Peyer's patch (tissue), 4 donors: ENCODE measurements around the gene ANKRD13D. TPM values are rescaled to one million over a fixed set of nuclear protein-coding genes. Genes with fewer than 3 reads are reported as not detected.

ENCODE experiments used
- DNase-seq, 3 donors: peaks; one replicate each; pipeline ENCODE4 v3.0.0-alpha.2; 2017 to 2019
- H3K27ac ChIP-seq, 4 donors: fragments of 200-600 bp; sonication (generic); one replicate each; pipeline ENCODE4 v1.5.1; 2016 to 2019
- H3K27me3 ChIP-seq, 2 donors: fragments of 200-600 bp; sonication (generic); one replicate each; pipeline ENCODE4 v1.5.1; 2019
- H3K36me3 ChIP-seq, 3 donors: fragments of 200-600 bp; sonication (generic); one replicate each; pipeline ENCODE4 v1.5.1; 2016 to 2019
- H3K4me1 ChIP-seq, 4 donors: fragments of 200-600 bp; sonication (generic); one replicate each; pipeline ENCODE4 v1.5.1; 2016 to 2019
- H3K4me3 ChIP-seq, 4 donors: fragments of 200-600 bp; sonication (generic); 1 replicate in 3 of 4; 2 replicates in 1 of 4; pipeline ENCODE4 v1.5.1; 2016 to 2019; ENCODE audit warnings: mild to moderate bottlenecking in 1 of 4
- H3K9me3 ChIP-seq, 4 donors: fragments of 200-600 bp; sonication (generic); one replicate each; pipeline ENCODE4 v1.5.1; 2016 to 2019; ENCODE audit warnings: mild to moderate bottlenecking in 1 of 4
- POLR2A ChIP-seq, 2 donors: fragments of 450-650 bp; IDR thresholded peaks; one replicate each; pipeline ENCODE4 v1.5.1; 2017; ENCODE audit warnings: antibody characterized with exemption in 2 of 2, mild to moderate bottlenecking in 2 of 2, moderate library complexity in 2 of 2
- total RNA-seq, 4 donors: library from RNA; depleted of rRNA; stranded (reverse); fragments of >200 nt; gene quantifications; one replicate each; pipeline ENCODE4 v1.1.0, GENCODE V29; 2016
- TF ChIP-seq, protein P1 (sequence below), 6 experiments: fragments of 450-650 bp in 4 of 6; fragments of 200-600 bp in 2 of 6; sonication (generic) in 1 of 6; IDR thresholded peaks; one replicate each; pipeline ENCODE4 v1.5.1; 2017 to 2019; ENCODE audit warnings: antibody characterized with exemption in 6 of 6, mild to moderate bottlenecking in 3 of 6, moderate library complexity in 1 of 6

ANKRD13D gene
- total RNA-seq, 4 donors from 2014 or later = 25.4 to 97.4 (median 41.5) TPM

DNA sequence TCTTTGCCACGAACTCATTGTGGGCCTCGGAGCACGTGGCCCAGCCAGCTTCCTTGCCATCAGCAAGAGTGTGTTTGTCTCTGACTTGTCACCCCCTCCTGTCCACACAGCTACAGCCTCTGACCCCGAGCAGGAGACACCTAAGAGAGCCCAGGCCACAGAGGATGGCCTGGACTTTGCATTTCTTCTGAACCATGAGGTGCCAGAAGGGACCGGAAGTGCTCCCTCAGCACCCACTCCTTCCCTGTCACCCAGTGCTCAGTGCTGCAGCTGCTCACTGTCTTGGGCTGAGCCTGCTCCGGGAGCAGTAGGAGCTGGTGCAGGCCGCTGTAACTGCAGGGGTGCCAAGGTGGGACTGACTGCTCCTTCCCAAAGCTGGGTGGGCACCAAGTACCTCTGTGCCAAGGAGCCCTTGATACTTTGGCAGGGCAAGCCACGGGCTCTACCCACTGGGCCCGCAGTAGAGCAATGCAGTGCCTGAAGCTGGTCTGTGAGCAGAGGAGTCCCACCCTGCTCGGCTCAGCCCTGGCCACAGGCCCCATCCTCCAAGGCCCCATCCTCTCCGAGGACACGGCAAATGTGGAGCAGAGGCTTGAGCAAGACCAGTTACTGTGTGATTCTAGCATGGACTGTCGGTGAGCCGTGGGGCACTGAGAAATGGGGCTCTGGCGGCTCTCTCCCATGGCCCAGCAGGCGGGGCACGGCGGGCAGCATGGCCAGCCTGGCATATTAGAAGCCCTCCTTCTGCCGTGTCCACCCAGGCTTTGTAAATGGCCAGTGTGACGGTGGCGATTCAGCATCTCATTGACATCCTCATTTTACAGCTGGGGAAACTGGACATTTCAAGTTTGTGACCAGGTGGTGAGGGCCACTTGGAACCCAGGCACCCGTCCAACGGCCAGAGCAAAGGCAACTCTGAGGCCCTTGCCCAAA lies 16.5 kb upstream of the ANKRD13D start:
- no peaks in the 10 kb centered on the region for H3K9me3 ChIP-seq
- peak overlapping the region in 3 of 4 donors; percentile 7 to 92 (median 12) for H3K4me3 ChIP-seq
- DNase-seq = peak; percentile 49 to 64 (median 62)
- H3K27ac ChIP-seq = peak overlapping the region; percentile 57 to 100 (median 84)
- H3K27me3 ChIP-seq = no peaks in the 10 kb centered on the region
- TF ChIP-seq POLR2A (IDR thresholded peaks at IDR 0.05) = no peak
- TF ChIP-seq, protein P1, sequence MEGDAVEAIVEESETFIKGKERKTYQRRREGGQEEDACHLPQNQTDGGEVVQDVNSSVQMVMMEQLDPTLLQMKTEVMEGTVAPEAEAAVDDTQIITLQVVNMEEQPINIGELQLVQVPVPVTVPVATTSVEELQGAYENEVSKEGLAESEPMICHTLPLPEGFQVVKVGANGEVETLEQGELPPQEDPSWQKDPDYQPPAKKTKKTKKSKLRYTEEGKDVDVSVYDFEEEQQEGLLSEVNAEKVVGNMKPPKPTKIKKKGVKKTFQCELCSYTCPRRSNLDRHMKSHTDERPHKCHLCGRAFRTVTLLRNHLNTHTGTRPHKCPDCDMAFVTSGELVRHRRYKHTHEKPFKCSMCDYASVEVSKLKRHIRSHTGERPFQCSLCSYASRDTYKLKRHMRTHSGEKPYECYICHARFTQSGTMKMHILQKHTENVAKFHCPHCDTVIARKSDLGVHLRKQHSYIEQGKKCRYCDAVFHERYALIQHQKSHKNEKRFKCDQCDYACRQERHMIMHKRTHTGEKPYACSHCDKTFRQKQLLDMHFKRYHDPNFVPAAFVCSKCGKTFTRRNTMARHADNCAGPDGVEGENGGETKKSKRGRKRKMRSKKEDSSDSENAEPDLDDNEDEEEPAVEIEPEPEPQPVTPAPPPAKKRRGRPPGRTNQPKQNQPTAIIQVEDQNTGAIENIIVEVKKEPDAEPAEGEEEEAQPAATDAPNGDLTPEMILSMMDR (IDR thresholded peaks at IDR 0.05) = no peak
- peaks cover 0 to 21% (median 0%) of the 10 kb centered on the region in 3 donors for H3K36me3 ChIP-seq
- peaks cover 27 to 100% (median 95%) of the 10 kb centered on the region in 4 donors for H3K4me1 ChIP-seq

DNA sequence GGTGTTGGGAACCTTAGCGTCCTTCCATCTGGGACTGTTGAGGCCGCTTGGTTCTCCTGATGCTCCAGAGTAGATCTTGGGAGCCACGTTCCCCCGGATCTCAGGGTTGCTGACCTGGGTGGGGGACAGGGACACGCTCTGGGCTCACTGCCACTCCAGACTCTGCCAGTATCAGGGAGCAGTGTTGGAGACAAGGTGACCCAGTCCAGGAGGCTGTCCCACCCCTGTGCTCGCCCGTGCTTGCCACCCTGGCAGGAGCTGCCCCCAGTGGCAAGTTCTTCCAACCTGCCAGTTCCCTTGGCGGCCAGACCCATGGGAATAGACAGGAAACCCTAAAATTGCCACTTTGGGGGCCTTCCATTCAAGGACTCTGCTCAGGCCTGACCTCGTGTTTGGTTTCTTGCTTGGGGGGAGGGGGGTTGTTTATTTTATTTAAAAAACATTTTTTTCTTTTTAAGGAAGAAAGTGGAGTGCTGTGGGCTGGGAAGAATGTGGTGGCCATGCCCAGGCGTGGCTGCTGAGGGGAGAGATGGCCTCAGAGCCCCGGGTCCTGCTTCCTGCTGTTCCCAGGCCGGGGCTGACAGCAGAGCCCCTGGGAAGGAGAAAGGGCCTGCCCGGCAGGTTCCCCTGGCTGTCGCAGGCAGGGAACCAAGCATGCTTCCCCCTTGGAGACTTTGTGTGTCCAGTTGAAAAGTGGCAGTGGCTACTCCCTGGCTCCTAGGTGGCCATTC lies 15.7 kb upstream of the ANKRD13D start:
- no peaks in the 10 kb centered on the region for H3K27me3 ChIP-seq
- peak overlapping the region in 2 of 4 donors; percentile 4 to 92 for H3K4me3 ChIP-seq
- no peaks in the 10 kb centered on the region for H3K9me3 ChIP-seq
- H3K27ac ChIP-seq = peak overlapping the region; percentile 57 to 100 (median 84)
- DNase-seq = peak; percentile 47 to 62 (median 51)
- H3K36me3 ChIP-seq = peaks cover 0 to 26% (median 0%) of the 10 kb centered on the region in 3 donors
- peaks cover 22 to 100% (median 96%) of the 10 kb centered on the region in 4 donors for H3K4me1 ChIP-seq
- TF ChIP-seq, protein P1 (IDR thresholded peaks at IDR 0.05) = no peak
- no peak for TF ChIP-seq POLR2A (IDR thresholded peaks at IDR 0.05)

GRCh38 chr11:67274768-67275605 lies 14.1 kb upstream of the ANKRD13D start:
- Histone ChIP-seq H3K4me3 (peak overlapping the region in 1 of 4 donors; percentile 0), H3K36me3 (peaks cover 0 to 36% (median 0%) of the 10 kb centered on the region in 3 donors), H3K27me3 (no peaks in the 10 kb centered on the region), H3K9me3 (no peaks in the 10 kb centered on the region), H3K4me1 (peaks cover 12 to 96% (median 91%) of the 10 kb centered on the region in 4 donors), H3K27ac (peak overlapping the region; percentile 83 to 100 (median 90))
- TF ChIP-seq, protein P1 (IDR thresholded peaks at IDR 0.05) = no peak
- no peak for TF ChIP-seq POLR2A (IDR thresholded peaks at IDR 0.05)
- DNase-seq = peak in 2 of 3 donors; percentile 46 to 49

- no peaks in the 10 kb centered on the region for H3K27me3 ChIP-seq
- peak overlapping the region in 1 of 4 donors; percentile 0 for H3K4me3 ChIP-seq
- peak overlapping the region; percentile 83 to 100 (median 90) for H3K27ac ChIP-seq
- H3K9me3 ChIP-seq = no peaks in the 10 kb centered on the region
- H3K36me3 ChIP-seq = peaks cover 0 to 45% (median 0%) of the 10 kb centered on the region in 3 donors
- TF ChIP-seq, protein P1 (IDR thresholded peaks at IDR 0.05) = no peak
- H3K4me1 ChIP-seq = peaks cover 12 to 89% (median 86%) of the 10 kb centered on the region in 4 donors
- peak in 2 of 3 donors; percentile 44 to 48 for DNase-seq
Measured at GRCh38 chr11:67275606-67276409, 13.3 kb upstream of the ANKRD13D start.
